Measurements from ENCODE around the gene PNCK.

DNA sequence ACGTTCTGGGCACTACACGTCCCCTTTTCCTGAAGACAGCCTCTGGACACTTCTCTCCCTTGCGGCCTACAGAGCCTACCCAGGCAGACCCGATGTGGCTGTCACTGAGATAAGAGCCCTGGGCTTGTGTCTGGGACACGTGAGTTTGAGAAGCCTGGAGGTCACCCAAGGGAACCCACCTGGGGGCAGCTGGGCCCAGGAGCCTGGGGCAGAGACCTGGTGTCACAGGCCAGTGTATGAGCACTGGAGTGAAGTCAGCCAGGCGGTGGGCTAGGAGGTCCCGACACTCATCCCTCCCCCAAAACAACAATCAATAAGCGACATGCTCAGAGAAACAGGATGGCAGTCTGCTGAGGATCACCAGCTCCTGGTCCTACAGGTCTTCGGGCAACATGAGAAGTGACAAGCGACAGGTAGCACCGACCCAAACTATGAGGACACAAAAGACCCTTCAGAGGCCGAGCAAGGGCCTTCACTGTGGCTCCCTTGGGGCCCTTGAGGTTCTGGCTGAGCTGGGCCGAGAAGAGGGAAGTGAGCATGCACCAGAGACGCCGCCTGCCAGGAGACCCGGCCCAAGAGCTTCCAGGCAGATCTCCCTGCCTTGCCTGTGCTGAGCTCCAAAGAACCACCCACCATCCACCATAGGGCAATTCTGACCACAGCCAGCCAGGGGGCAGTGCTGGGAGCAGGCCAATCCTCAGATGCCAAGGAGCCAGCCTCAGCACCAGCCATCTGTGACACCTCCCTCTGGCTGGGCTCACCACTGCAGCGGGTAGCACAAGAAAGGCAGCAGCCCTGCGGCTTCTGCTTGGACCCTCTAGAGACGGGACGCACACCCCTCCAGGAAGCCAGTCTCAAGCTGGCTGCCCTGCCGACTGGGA lies 37.6 kb downstream of the PNCK start:
- TF ChIP-seq, protein P1, sequence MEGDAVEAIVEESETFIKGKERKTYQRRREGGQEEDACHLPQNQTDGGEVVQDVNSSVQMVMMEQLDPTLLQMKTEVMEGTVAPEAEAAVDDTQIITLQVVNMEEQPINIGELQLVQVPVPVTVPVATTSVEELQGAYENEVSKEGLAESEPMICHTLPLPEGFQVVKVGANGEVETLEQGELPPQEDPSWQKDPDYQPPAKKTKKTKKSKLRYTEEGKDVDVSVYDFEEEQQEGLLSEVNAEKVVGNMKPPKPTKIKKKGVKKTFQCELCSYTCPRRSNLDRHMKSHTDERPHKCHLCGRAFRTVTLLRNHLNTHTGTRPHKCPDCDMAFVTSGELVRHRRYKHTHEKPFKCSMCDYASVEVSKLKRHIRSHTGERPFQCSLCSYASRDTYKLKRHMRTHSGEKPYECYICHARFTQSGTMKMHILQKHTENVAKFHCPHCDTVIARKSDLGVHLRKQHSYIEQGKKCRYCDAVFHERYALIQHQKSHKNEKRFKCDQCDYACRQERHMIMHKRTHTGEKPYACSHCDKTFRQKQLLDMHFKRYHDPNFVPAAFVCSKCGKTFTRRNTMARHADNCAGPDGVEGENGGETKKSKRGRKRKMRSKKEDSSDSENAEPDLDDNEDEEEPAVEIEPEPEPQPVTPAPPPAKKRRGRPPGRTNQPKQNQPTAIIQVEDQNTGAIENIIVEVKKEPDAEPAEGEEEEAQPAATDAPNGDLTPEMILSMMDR (IDR thresholded peaks at IDR 0.05; ENCODE audit: insufficient read depth, low read length, poor library complexity, severe bottlenecking): peak; percentile 42
- TF ChIP-seq EZH2phosphoT487 (conservative IDR thresholded peaks at IDR 0.05; ENCODE audit: low read length): no peak

All from SU-DHL-6 (cell line).